Measurements from ENCODE around the gene RAD54L2.
"Not testable (repeated sequence)": the region's sequence is repeated elsewhere in the genome, so short reads cannot be mapped to it uniquely, and the experiment has no call there.

Gene RAD54L2

GRCh38 chr3:51538459-51539290 lies at the start of gene RAD54L2:
Gene RAD54L2 (plus strand): TSS chr3:51538719. CDS start chr3:51590421, 51,702 bp downstream.
- peak; percentile 79 for DNase-seq

- DNase-seq: peak; percentile 89
Measured at GRCh38 chr3:51498876-51499738, 39.4 kb upstream of the RAD54L2 start.

- peak; percentile 7 for DNase-seq
Measured at GRCh38 chr3:51500632-51501131, 37.8 kb upstream of the RAD54L2 start.

- peak; percentile 84 for DNase-seq
Measured at GRCh38 chr3:51501833-51502561, 36.5 kb upstream of the RAD54L2 start.

GRCh38 chr3:51502562-51502910 lies 36.0 kb upstream of the RAD54L2 start:
- DNase-seq: no peak

GRCh38 chr3:51503007-51503406 lies 35.5 kb upstream of the RAD54L2 start:
- DNase-seq: no peak

GRCh38 chr3:51508255-51508654 lies 30.3 kb upstream of the RAD54L2 start:
- DNase-seq: no peak

GRCh38 chr3:51510996-51511395 lies 27.5 kb upstream of the RAD54L2 start:
- DNase-seq: no peak

- DNase-seq: no peak
Measured at GRCh38 chr3:51514210-51514609, 24.3 kb upstream of the RAD54L2 start.

GRCh38 chr3:51519848-51520247 lies 18.7 kb upstream of the RAD54L2 start:
- DNase-seq: no peak

- DNase-seq: not testable (repeated sequence)
Measured at GRCh38 chr3:51520906-51521730, 17.4 kb upstream of the RAD54L2 start.

- DNase-seq: no peak
Measured at GRCh38 chr3:51522273-51522962, 16.1 kb upstream of the RAD54L2 start.

GRCh38 chr3:51524874-51525273 lies 13.6 kb upstream of the RAD54L2 start:
- DNase-seq: not testable (repeated sequence)

GRCh38 chr3:51530485-51530884 lies 8.0 kb upstream of the RAD54L2 start:
- no peak for DNase-seq

GRCh38 chr3:51535146-51536019 lies 3.1 kb upstream of the RAD54L2 start:
- no peak for DNase-seq

GRCh38 chr3:51537631-51538030 lies 888 bp upstream of the RAD54L2 start:
- DNase-seq: not testable (repeated sequence)

- peak; percentile 15 for DNase-seq
Measured at GRCh38 chr3:51538115-51538458, 432 bp upstream of the RAD54L2 start.

- DNase-seq: peak; percentile 28
Measured at GRCh38 chr3:51539291-51539941, 897 bp downstream of the RAD54L2 start.

- not testable (repeated sequence) for DNase-seq
Measured at GRCh38 chr3:51542596-51542995, 4.1 kb downstream of the RAD54L2 start.

All from CD4-positive, alpha-beta T cell treated with Interleukin-6 for 4 hours (primary cell).